ENCODE results near the gene C8B. TPM values are rescaled to one million over a fixed set of nuclear protein-coding genes. Genes with fewer than 3 reads are reported as not detected.

The C8B gene
- total RNA-seq, 1 experiment from 2014 or later, result not detected

DNA sequence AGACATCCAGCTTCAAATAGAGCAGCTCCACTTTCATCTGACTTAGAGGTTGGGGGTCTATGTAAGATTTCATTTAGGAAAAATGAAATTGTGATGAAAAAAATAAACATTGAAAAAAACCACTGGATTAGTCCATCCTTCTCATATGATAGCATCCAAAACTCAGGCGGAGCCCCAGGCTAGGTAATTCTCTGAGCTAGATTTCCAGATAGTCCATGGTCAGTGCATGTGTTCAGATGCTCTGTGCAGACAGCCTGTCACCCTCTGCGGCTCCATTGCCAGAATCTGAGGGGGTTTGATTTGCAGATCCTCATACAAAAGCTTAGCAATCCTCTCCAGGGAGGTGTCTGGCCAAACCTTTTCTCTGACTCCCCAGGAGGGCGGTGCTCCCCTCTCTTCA lies 49.2 kb downstream of the C8B start:
- ChIA-PET CTCF (no interaction called here), POLR2A (ENCODE audit: unreplicated experiment) (no interaction called here)
- Histone ChIP-seq H3K27me3 (ENCODE audit: insufficient read depth, low read depth) (peaks cover 14% of the 10 kb centered on the region), H3K9me2 (ENCODE audit: insufficient read depth) (no peaks in the 10 kb centered on the region), H3K9me3 (ENCODE audit: insufficient read depth, low read depth) (no peaks in the 10 kb centered on the region), H3K79me2 (ENCODE audit: low read depth) (no peaks in the 10 kb centered on the region), H3K4me3 (no peak overlapping the region), H4K20me1 (ENCODE audit: insufficient read depth) (no peaks in the 10 kb centered on the region), H3K27ac (no peak overlapping the region), H3K36me3 (ENCODE audit: low read depth) (no peaks in the 10 kb centered on the region), H3K4me2 (no peak overlapping the region), H3K4me1 (replicated peaks; ENCODE audit: insufficient read depth) (no peaks in the 10 kb centered on the region), H3F3A (ENCODE audit: insufficient read depth, low read depth) (no peaks in the 10 kb centered on the region), H2AFZ (no peak overlapping the region)
- intact Hi-C loops (cut with micrococcal nuclease; ENCODE audit: unreplicated experiment), result no loop called here
- DNase-seq, result no peak
- no TSS peak for BruUV-seq (replicated peaks)
- TF ChIP-seq CTCF (conservative IDR thresholded peaks at IDR 0.05) (no peak), EZH2 (IDR thresholded peaks at IDR 0.05; ENCODE audit: low read depth) (no peak)

DNA sequence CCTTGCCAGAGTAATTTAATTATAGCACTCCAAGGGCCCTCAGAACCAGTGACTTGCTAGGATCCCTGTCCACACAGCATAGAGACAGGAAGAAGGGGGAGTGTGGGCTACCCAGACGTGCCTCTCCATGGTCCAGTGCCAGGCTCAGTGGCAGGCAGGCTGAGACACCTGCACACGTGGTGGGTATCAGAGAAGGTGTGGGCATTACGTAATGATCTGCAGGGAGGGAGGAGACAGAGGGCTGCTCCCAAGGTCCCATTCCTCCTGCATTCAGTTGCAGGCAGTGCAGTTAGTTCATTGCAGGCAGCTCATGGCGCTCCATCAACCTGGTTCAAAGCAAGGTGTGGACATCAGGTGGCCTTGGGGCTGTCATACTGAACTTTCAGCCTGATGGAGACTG lies 49.9 kb downstream of the C8B start:
- no peak overlapping the region for H2AFZ ChIP-seq
- no peaks in the 10 kb centered on the region for H3K36me3 ChIP-seq (ENCODE audit: low read depth)
- peaks cover 12% of the 10 kb centered on the region for H3K27me3 ChIP-seq (ENCODE audit: insufficient read depth, low read depth)
- no peak for TF ChIP-seq CTCF (conservative IDR thresholded peaks at IDR 0.05)
- no peak for TF ChIP-seq EZH2 (IDR thresholded peaks at IDR 0.05; ENCODE audit: low read depth)
- no peak overlapping the region for H3K27ac ChIP-seq
- no peaks in the 10 kb centered on the region for H3K9me3 ChIP-seq (ENCODE audit: insufficient read depth, low read depth)
- ChIA-PET POLR2A (ENCODE audit: unreplicated experiment) (no interaction called here), CTCF (no interaction called here)
- BruUV-seq (replicated peaks), result no TSS peak
- DNase-seq, result no peak
- no peaks in the 10 kb centered on the region for H3F3A ChIP-seq (ENCODE audit: insufficient read depth, low read depth)
- H3K4me2 ChIP-seq, result no peak overlapping the region
- no peaks in the 10 kb centered on the region for H4K20me1 ChIP-seq (ENCODE audit: insufficient read depth)
- H3K9me2 ChIP-seq (ENCODE audit: insufficient read depth), result no peaks in the 10 kb centered on the region
- H3K4me3 ChIP-seq, result no peak overlapping the region
- no peaks in the 10 kb centered on the region for H3K4me1 ChIP-seq (replicated peaks; ENCODE audit: insufficient read depth)
- H3K79me2 ChIP-seq (ENCODE audit: low read depth), result no peaks in the 10 kb centered on the region
- intact Hi-C loops (cut with micrococcal nuclease; ENCODE audit: unreplicated experiment), result no loop called here

- Histone ChIP-seq H3K9me2 (ENCODE audit: insufficient read depth) (no peaks in the 10 kb centered on the region), H3K36me3 (ENCODE audit: low read depth) (no peaks in the 10 kb centered on the region), H3K79me2 (ENCODE audit: low read depth) (no peaks in the 10 kb centered on the region), H3K4me3 (no peak overlapping the region), H3K27ac (no peak overlapping the region), H3K9me3 (ENCODE audit: insufficient read depth, low read depth) (no peaks in the 10 kb centered on the region), H3K27me3 (ENCODE audit: insufficient read depth, low read depth) (peaks cover 13% of the 10 kb centered on the region), H4K20me1 (ENCODE audit: insufficient read depth) (no peaks in the 10 kb centered on the region), H3K4me2 (no peak overlapping the region), H3F3A (ENCODE audit: insufficient read depth, low read depth) (no peaks in the 10 kb centered on the region), H3K4me1 (replicated peaks; ENCODE audit: insufficient read depth) (no peaks in the 10 kb centered on the region), H2AFZ (no peak overlapping the region)
- POLR2A ChIA-PET (ENCODE audit: unreplicated experiment), result no interaction called here
- CTCF ChIA-PET, result no interaction called here
- intact Hi-C loops (cut with micrococcal nuclease; ENCODE audit: unreplicated experiment), result no loop called here
- no peak for TF ChIP-seq CTCF (conservative IDR thresholded peaks at IDR 0.05)
- no peak for TF ChIP-seq EZH2 (IDR thresholded peaks at IDR 0.05; ENCODE audit: low read depth)
- DNase-seq, result no peak
- BruUV-seq (replicated peaks), result no TSS peak
Measured at GRCh38 chr1:56912325-56912724, 53.5 kb downstream of the C8B start.

Measured in PC-9 (cell line).